Neural progenitor cell (in vitro differentiated cells): ENCODE data around the gene PIP5K1B. TPM values are rescaled to one million over a fixed set of nuclear protein-coding genes. Genes with fewer than 3 reads are reported as not detected.
A peak's percentile ranks its signal among the peaks of the same experiment; 100 is the strongest.

Source experiments
- DNase-seq: peaks from one replicate; pipeline ENCODE4 v3.0.0-alpha.2; 2016; ENCODE audit warnings: low spot score
- H2AFZ ChIP-seq: fragments of 200-600 bp; sonication (generic); replicated peaks from 2 replicates; pipeline ENCODE4 v1.6.1; 2016; ENCODE audit warnings: antibody characterized with exemption
- H3F3A ChIP-seq: fragments of 200-600 bp; sonication (generic); 2 replicates; pipeline ENCODE4 v1.6.1; 2016; ENCODE audit warnings: antibody characterized with exemption, low read depth
- H3K27ac ChIP-seq: fragments of 200-600 bp; sonication (generic); 2 replicates; pipeline ENCODE4 v1.5.1; 2016; ENCODE audit warnings: mild to moderate bottlenecking
- H3K27me3 ChIP-seq: fragments of 200-600 bp; sonication (generic); 2 replicates; pipeline ENCODE4 v1.6.1; 2016; ENCODE audit warnings: mild to moderate bottlenecking, moderate library complexity
- H3K36me3 ChIP-seq: fragments of 200-600 bp; sonication (generic); 2 replicates; pipeline ENCODE4 v1.5.1; 2016
- H3K4me1 ChIP-seq: fragments of 200-600 bp; sonication (generic); 2 replicates; pipeline ENCODE4 v1.6.1; 2016; ENCODE audit warnings: mixed run types
- H3K4me2 ChIP-seq: fragments of 200-600 bp; sonication (generic); 2 replicates; pipeline ENCODE4 v1.6.1; 2016
- H3K4me3 ChIP-seq: fragments of 200-600 bp; sonication (generic); 2 replicates; pipeline ENCODE4 v1.5.1; 2016
- H3K79me2 ChIP-seq: fragments of 200-600 bp; sonication (generic); 2 replicates; pipeline ENCODE4 v1.6.1; 2016; ENCODE audit warnings: low read depth
- H3K9ac ChIP-seq: fragments of 200-600 bp; sonication (generic); 2 replicates; pipeline ENCODE4 v1.6.1; 2016
- H3K9me3 ChIP-seq: fragments of 200-600 bp; sonication (generic); 2 replicates; pipeline ENCODE4 v1.5.1; 2016; ENCODE audit warnings: low read depth
- H4K20me1 ChIP-seq: fragments of 200-600 bp; sonication (generic); 2 replicates; pipeline ENCODE4 v1.6.1; 2016; ENCODE audit warnings: low read depth
- H3K27ac Mint-ChIP-seq: 3 replicates; pipeline ENCODE4 v1.8.0; 2021; ENCODE audit warnings: mixed read lengths
- H3K27me3 Mint-ChIP-seq: 2 replicates; pipeline ENCODE4 v1.8.0; 2022; ENCODE audit warnings: low read depth, mild to moderate bottlenecking, inconsistent platforms, moderate library complexity, mixed read lengths; ENCODE audit not compliant: insufficient read depth
- H3K36me3 Mint-ChIP-seq: 3 replicates; pipeline ENCODE4 v1.8.0; 2021; ENCODE audit warnings: mixed read lengths
- H3K4me1 Mint-ChIP-seq: 3 replicates; pipeline ENCODE4 v1.8.0; 2021; ENCODE audit warnings: mixed read lengths
- H3K4me3 Mint-ChIP-seq: 3 replicates; pipeline ENCODE4 v1.8.0; 2021; ENCODE audit warnings: mild to moderate bottlenecking, moderate library complexity, mixed read lengths
- H3K9me3 Mint-ChIP-seq: 3 replicates; pipeline ENCODE4 v1.8.0; 2020; ENCODE audit warnings: mixed read lengths
- CTCF ChIP-seq: fragments of 200-600 bp; sonication (generic); IDR thresholded peaks from 2 replicates; pipeline ENCODE4 v1.5.1; 2017; ENCODE audit warnings: antibody characterized with exemption, mild to moderate bottlenecking
- EZH2 ChIP-seq: fragments of 200-600 bp; sonication (generic); IDR thresholded peaks from 2 replicates; pipeline ENCODE4 v1.6.1; 2017; ENCODE audit warnings: antibody characterized with exemption, mild to moderate bottlenecking, moderate library complexity
- EZH2phosphoT487 ChIP-seq: fragments of 200-600 bp; sonication (generic); IDR thresholded peaks from 2 replicates; pipeline ENCODE4 v1.6.1; 2017; ENCODE audit warnings: antibody characterized with exemption
- total RNA-seq: library from RNA; depleted of rRNA; stranded (reverse); fragments of >200 nt; gene quantifications from 2 replicates; pipeline ENCODE4 v1.2.3, GENCODE V29; 2015; ENCODE audit warnings: low replicate concordance

PIP5K1B gene
- total RNA-seq, 1 donor from 2014 or later: 3.2 TPM

GRCh38 chr9:68844157-68844556, 139.1 kb downstream of the PIP5K1B start:
- no peak overlapping the region for H3K27ac Mint-ChIP-seq
- no peak overlapping the region for H3K9ac ChIP-seq
- no peak overlapping the region for H3K4me2 ChIP-seq
- H3F3A ChIP-seq: no peaks in the 10 kb centered on the region
- peaks cover 8% of the 10 kb centered on the region for H3K36me3 Mint-ChIP-seq
- no peaks in the 10 kb centered on the region for H3K9me3 ChIP-seq
- no peak overlapping the region for H3K27ac ChIP-seq
- H3K9me3 Mint-ChIP-seq: no peaks in the 10 kb centered on the region
- H3K36me3 ChIP-seq: no peaks in the 10 kb centered on the region
- H2AFZ ChIP-seq: no peak overlapping the region
- H4K20me1 ChIP-seq: no peaks in the 10 kb centered on the region
- H3K27me3 Mint-ChIP-seq: peaks cover 3% of the 10 kb centered on the region
- no peaks in the 10 kb centered on the region for H3K27me3 ChIP-seq
- no peak overlapping the region for H3K4me3 ChIP-seq
- H3K4me1 ChIP-seq: no peaks in the 10 kb centered on the region
- H3K4me3 Mint-ChIP-seq: no peak overlapping the region
- no peak for DNase-seq
- H3K4me1 Mint-ChIP-seq: peaks cover 3% of the 10 kb centered on the region
- TF ChIP-seq EZH2phosphoT487 (no peak), EZH2 (no peak), CTCF (no peak)
- no peaks in the 10 kb centered on the region for H3K79me2 ChIP-seq

- H3K9ac ChIP-seq: no peak overlapping the region
- H3F3A ChIP-seq: no peaks in the 10 kb centered on the region
- no peaks in the 10 kb centered on the region for H3K4me1 ChIP-seq
- TF ChIP-seq EZH2phosphoT487 (no peak), EZH2 (no peak), CTCF (peak; percentile 77)
- no peak overlapping the region for H3K4me2 ChIP-seq
- Mint-ChIP-seq H3K4me1 (peaks cover 3% of the 10 kb centered on the region), H3K27ac (no peak overlapping the region), H3K4me3 (no peak overlapping the region), H3K9me3 (no peaks in the 10 kb centered on the region), H3K36me3 (peaks cover 6% of the 10 kb centered on the region), H3K27me3 (peaks cover 3% of the 10 kb centered on the region)
- H3K79me2 ChIP-seq: no peaks in the 10 kb centered on the region
- H4K20me1 ChIP-seq: no peaks in the 10 kb centered on the region
- peak; percentile 68 for DNase-seq
- H3K27ac ChIP-seq: no peak overlapping the region
- no peaks in the 10 kb centered on the region for H3K27me3 ChIP-seq
- no peaks in the 10 kb centered on the region for H3K9me3 ChIP-seq
- peak overlapping the region; percentile 70 for H2AFZ ChIP-seq
- H3K4me3 ChIP-seq: no peak overlapping the region
- no peaks in the 10 kb centered on the region for H3K36me3 ChIP-seq
Observed at GRCh38 chr9:68844631-68845612, 139.9 kb downstream of the PIP5K1B start.

GRCh38 chr9:68847765-68848164, 142.7 kb downstream of the PIP5K1B start:
- peaks cover 3% of the 10 kb centered on the region for H3K27me3 Mint-ChIP-seq
- Histone ChIP-seq H3K9ac (no peak overlapping the region), H3K4me1 (no peaks in the 10 kb centered on the region), H3K27ac (no peak overlapping the region), H3K36me3 (no peaks in the 10 kb centered on the region), H4K20me1 (no peaks in the 10 kb centered on the region), H2AFZ (no peak overlapping the region), H3K9me3 (no peaks in the 10 kb centered on the region), H3K27me3 (no peaks in the 10 kb centered on the region), H3F3A (no peaks in the 10 kb centered on the region), H3K79me2 (no peaks in the 10 kb centered on the region), H3K4me3 (no peak overlapping the region), H3K4me2 (no peak overlapping the region)
- H3K27ac Mint-ChIP-seq: no peak overlapping the region
- TF ChIP-seq EZH2phosphoT487 (no peak), CTCF (no peak), EZH2 (no peak)
- H3K9me3 Mint-ChIP-seq: no peaks in the 10 kb centered on the region
- peaks cover 9% of the 10 kb centered on the region for H3K36me3 Mint-ChIP-seq
- no peak for DNase-seq
- no peak overlapping the region for H3K4me3 Mint-ChIP-seq
- peaks cover 3% of the 10 kb centered on the region for H3K4me1 Mint-ChIP-seq
